Measurements from ENCODE around the gene ATP8A1. TPM values are rescaled to one million over a fixed set of nuclear protein-coding genes. Genes with fewer than 3 reads are reported as not detected.

The ATP8A1 gene
- total RNA-seq, 3 donors from 2014 or later, result 8.1 to 14.8 (median 11.4) TPM

DNA sequence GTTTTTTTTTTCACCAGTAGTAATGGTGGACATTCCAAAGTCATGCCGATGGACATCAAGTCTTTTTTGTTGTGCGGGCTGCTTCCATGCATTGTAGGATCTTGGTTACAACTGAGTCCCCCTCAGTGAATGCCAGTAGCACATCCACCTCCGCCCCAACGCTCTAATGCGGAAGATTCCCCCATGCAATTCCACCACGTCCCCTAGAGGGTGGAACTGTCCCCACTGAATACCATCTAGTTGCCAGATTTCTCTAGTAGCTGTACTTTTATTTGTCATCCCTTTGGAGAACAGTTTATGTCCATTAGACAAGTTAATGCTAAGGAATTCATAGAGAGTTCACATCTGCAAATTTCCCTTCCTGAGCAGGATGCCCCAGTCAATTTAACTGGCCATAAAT lies 252.9 kb downstream of the ATP8A1 start:
- no peak for DNase-seq
- peaks cover 4% of the 10 kb centered on the region for H3K4me1 Mint-ChIP-seq (ENCODE audit: low read depth)
- no peak for ATAC-seq
- no peaks in the 10 kb centered on the region for H3K9me3 Mint-ChIP-seq
- H3K4me3 Mint-ChIP-seq, result no peak overlapping the region
- H3K36me3 Mint-ChIP-seq (ENCODE audit: insufficient read depth), result peaks cover 2% of the 10 kb centered on the region
- H3K27me3 Mint-ChIP-seq (ENCODE audit: low read depth), result peaks cover 37% of the 10 kb centered on the region

DNA sequence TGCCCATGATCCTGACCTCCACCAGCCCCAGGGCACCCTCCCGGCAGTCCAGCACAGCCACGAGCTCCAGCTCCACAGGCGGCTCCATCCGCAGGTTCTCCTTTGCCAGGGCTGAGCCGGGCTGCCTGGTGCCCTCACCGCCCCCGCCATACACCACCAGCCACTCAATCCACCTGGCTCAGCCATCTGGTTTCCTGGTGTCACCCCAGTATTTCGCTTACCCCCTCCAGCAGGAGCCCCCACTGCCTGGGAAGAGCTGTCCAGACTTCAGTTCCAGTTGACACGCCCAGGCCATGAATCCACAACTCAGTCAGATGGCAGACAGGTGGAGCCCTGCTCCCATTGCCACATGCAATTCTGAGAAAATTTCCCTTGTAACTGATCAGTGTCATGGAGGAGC lies 255.7 kb downstream of the ATP8A1 start:
- no peaks in the 10 kb centered on the region for H3K9me3 Mint-ChIP-seq
- ATAC-seq (no peak), DNase-seq (no peak)
- H3K36me3 Mint-ChIP-seq (ENCODE audit: insufficient read depth), result peaks cover 2% of the 10 kb centered on the region
- no peak overlapping the region for H3K4me3 Mint-ChIP-seq
- H3K4me1 Mint-ChIP-seq (ENCODE audit: low read depth), result peaks cover 23% of the 10 kb centered on the region
- H3K27me3 Mint-ChIP-seq (ENCODE audit: low read depth), result peaks cover 59% of the 10 kb centered on the region

DNA sequence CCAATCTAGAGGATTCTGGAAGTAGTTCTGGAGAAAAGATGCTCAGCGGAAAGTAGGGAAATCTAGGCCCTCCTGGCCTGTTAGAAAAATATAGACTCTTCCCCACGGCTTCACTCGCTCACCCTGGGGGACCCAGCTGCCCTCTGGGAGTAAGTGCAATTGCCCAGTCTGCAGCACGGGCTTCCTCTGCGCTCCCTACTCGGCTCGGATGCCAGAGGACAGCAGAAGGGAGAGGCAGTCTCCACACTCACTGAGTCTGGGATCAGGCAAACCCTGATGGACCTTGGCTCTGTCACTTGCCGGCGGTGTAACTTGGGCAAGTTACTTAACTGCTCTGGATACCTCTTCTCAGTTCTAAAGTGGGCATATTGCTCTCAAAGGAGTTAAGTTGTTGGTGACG lies 257.5 kb downstream of the ATP8A1 start:
- no peaks in the 10 kb centered on the region for H3K9me3 Mint-ChIP-seq
- ATAC-seq, result no peak
- no peaks in the 10 kb centered on the region for H3K36me3 Mint-ChIP-seq (ENCODE audit: insufficient read depth)
- DNase-seq, result no peak
- H3K4me3 Mint-ChIP-seq, result no peak overlapping the region
- peaks cover 23% of the 10 kb centered on the region for H3K4me1 Mint-ChIP-seq (ENCODE audit: low read depth)
- peaks cover 72% of the 10 kb centered on the region for H3K27me3 Mint-ChIP-seq (ENCODE audit: low read depth)

DNA sequence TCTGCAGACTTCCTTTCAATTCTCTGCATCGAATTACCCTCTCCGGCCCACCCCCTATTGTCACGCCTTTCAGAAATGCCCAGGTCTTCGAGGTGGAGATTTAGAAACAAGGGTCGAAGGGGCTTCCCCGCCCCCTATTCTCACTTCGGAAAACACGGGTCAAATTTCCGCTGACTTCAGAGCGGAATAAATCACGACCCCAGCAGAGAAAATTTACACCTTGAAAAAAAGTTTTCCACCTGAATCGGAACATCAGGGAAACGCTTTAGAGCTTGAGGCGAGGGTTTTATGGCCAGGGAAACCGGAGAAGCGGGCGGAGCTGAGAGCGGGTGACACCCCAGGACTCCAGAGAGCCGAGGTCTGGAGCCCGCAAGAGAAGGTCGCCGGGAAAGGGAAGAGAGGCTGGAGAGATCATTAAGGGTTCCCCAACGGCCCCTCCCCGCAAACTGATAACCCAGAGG lies 258.0 kb downstream of the ATP8A1 start:
- no peak for DNase-seq
- no peaks in the 10 kb centered on the region for H3K36me3 Mint-ChIP-seq (ENCODE audit: insufficient read depth)
- ATAC-seq, result no peak
- H3K4me3 Mint-ChIP-seq, result peak overlapping the region; percentile 62
- peaks cover 23% of the 10 kb centered on the region for H3K4me1 Mint-ChIP-seq (ENCODE audit: low read depth)
- no peaks in the 10 kb centered on the region for H3K9me3 Mint-ChIP-seq
- H3K27me3 Mint-ChIP-seq (ENCODE audit: low read depth), result peaks cover 71% of the 10 kb centered on the region

DNA sequence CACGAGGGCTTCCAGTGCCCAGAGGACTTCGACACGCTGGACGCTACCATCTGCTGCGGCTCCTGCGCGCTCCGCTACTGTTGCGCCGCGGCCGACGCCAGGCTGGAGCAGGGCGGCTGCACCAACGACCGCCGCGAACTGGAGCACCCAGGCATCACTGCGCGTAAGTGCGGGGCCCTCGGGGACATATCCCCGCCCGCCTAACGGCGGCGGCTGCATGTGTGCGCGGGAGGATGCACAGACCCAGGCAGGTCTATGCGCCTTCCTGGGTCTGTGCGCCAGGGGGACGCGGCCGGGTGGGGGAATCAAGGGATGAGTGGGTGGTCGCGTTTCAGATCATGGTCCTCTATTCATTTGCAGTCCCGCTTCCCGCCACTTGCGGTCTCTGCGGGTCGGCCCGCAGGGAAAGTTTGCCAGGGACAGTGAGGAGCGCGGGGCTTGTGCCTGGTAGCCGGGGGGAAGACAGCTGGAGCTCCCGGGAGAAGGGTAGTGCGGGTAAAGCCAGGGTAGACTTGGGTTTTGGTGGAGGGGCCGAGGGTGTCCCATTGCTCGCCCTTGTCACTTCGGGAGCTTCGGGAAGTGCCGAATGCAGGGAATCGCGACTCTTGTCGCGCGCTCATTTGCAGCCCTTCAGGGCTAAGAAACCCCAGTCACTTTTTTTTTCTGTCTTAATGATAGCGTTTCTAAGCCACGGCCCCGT lies 258.6 kb downstream of the ATP8A1 start:
- H3K4me3 Mint-ChIP-seq, result peak overlapping the region; percentile 62
- H3K36me3 Mint-ChIP-seq (ENCODE audit: insufficient read depth), result no peaks in the 10 kb centered on the region
- no peaks in the 10 kb centered on the region for H3K9me3 Mint-ChIP-seq
- ATAC-seq, result peak; percentile 47 to 62
- peaks cover 71% of the 10 kb centered on the region for H3K27me3 Mint-ChIP-seq (ENCODE audit: low read depth)
- DNase-seq, result no peak
- peaks cover 23% of the 10 kb centered on the region for H3K4me1 Mint-ChIP-seq (ENCODE audit: low read depth)

GRCh38 chr4:42397635-42398170 lies 259.2 kb downstream of the ATP8A1 start:
- DNase-seq (no peak), ATAC-seq (peak; percentile 32 to 53)

DNA sequence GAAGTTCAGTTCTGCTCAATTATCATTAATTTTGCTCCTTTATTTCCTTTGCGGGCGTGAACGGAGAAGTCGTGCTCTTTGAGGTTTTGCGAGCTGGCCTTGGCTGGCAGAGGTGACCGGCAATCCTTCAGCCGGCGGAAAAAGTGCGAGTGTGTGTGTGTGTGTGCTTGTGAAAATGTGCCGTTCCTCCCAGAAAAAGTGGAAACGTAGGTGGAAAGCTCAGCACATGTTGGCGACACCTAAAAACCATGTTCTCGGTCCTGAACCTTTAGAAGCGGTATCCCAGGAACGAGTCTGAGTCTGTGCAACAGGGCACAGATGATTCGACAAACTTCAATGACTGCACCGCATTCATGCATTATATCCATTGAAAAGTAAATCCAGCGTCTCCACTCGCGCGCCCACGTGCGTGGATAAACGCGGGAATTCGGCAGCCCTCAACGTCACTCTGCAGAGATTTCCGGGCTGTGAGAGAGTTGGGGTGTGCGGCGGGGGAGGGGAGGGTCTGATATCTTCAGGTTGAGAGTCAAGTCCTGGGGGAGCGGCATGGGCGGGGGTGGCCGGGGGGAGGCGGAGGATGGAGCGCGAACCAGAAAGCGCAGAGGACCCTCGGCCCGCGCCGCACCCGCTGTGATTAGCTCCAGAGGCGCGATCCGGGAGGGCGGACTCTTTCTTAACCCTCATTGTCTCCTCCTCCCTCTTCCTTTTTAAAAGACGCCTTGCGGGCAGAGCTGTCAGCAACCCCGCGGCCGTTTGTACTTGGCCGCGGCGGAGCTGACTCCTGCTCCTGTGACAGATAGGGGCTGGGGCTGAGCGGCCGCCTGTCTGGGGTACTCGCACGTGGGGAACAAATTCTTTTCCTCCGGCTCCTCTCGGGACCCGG lies 259.9 kb downstream of the ATP8A1 start, which contains the start of gene SHISA3:
TSS of gene SHISA3 (plus strand) at position 737 of the 883 bp plus-strand sequence. CDS start 569 bp downstream, outside the sequence.
- peak; percentile 56 to 59 for ATAC-seq
- DNase-seq, result no peak
- H3K36me3 Mint-ChIP-seq (ENCODE audit: insufficient read depth), result no peaks in the 10 kb centered on the region
- H3K4me1 Mint-ChIP-seq (ENCODE audit: low read depth), result peaks cover 23% of the 10 kb centered on the region
- peak within 1 kb of the TSS; percentile 78 for H3K4me3 Mint-ChIP-seq
- no peaks in the 10 kb centered on the region for H3K9me3 Mint-ChIP-seq
- H3K27me3 Mint-ChIP-seq (ENCODE audit: low read depth), result peaks cover 64% of the 10 kb centered on the region

More at GRCh38 chr4:42397635-42398170, 259.2 kb downstream of the ATP8A1 start:
- peaks cover 67% of the 10 kb centered on the region for H3K27me3 Mint-ChIP-seq (ENCODE audit: low read depth)
- no peaks in the 10 kb centered on the region for H3K9me3 Mint-ChIP-seq
- peaks cover 23% of the 10 kb centered on the region for H3K4me1 Mint-ChIP-seq (ENCODE audit: low read depth)
- no peaks in the 10 kb centered on the region for H3K36me3 Mint-ChIP-seq (ENCODE audit: insufficient read depth)
- H3K4me3 Mint-ChIP-seq, result peak overlapping the region; percentile 78

DNA sequence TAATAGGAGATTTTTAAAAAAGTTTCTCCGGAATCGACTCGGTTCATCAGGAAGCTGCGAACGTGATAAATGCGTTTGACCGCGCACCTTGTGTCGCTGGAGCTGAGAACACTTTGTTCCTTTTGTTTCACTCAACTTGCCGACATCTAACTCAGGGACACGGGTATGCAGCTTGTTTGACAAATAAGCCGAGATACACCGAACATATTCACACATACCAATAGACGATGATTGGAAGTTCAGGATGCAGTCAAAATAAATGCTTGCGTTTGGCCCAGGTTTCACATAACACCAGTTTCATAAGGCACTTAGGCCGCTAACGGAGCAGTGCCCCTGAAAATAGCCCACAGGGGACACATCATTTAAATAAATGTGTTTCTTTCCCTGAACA lies 260.5 kb downstream of the ATP8A1 start:
- ATAC-seq (no peak), DNase-seq (no peak)
- peaks cover 23% of the 10 kb centered on the region for H3K4me1 Mint-ChIP-seq (ENCODE audit: low read depth)
- H3K9me3 Mint-ChIP-seq, result no peaks in the 10 kb centered on the region
- no peaks in the 10 kb centered on the region for H3K36me3 Mint-ChIP-seq (ENCODE audit: insufficient read depth)
- H3K27me3 Mint-ChIP-seq (ENCODE audit: low read depth), result peaks cover 60% of the 10 kb centered on the region
- H3K4me3 Mint-ChIP-seq, result peak overlapping the region; percentile 78

- no peaks in the 10 kb centered on the region for H3K9me3 Mint-ChIP-seq
- no peaks in the 10 kb centered on the region for H3K36me3 Mint-ChIP-seq (ENCODE audit: insufficient read depth)
- H3K27me3 Mint-ChIP-seq (ENCODE audit: low read depth), result peaks cover 52% of the 10 kb centered on the region
- peaks cover 23% of the 10 kb centered on the region for H3K4me1 Mint-ChIP-seq (ENCODE audit: low read depth)
- H3K4me3 Mint-ChIP-seq, result no peak overlapping the region
- no peak for DNase-seq
- ATAC-seq, result no peak
Observed at GRCh38 chr4:42395595-42395994, 261.3 kb downstream of the ATP8A1 start.

DNA sequence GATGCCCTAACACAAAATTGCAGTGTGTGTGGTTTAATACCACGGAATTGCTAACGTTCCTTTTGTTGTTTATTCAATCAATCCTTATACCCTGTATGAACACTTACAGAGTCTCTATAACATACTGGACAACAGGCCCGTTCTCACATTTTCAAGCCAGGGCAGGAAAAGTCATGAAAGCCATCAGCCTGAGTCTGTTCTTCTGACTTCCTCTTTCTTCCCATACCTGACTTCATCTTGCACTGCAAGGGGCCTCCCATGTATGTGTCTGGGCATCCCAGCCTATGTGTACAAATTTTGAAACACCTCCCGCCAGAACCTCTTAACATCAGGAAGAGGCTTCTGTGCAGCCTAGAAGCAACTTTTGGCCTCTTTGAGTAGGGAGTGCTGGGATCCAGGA lies 264.5 kb downstream of the ATP8A1 start:
- H3K36me3 Mint-ChIP-seq (ENCODE audit: insufficient read depth), result no peaks in the 10 kb centered on the region
- no peaks in the 10 kb centered on the region for H3K9me3 Mint-ChIP-seq
- DNase-seq (no peak), ATAC-seq (no peak)
- peaks cover 8% of the 10 kb centered on the region for H3K4me1 Mint-ChIP-seq (ENCODE audit: low read depth)
- H3K27me3 Mint-ChIP-seq (ENCODE audit: low read depth), result peaks cover 26% of the 10 kb centered on the region
- no peak overlapping the region for H3K4me3 Mint-ChIP-seq

- peaks cover 7% of the 10 kb centered on the region for H3K4me1 Mint-ChIP-seq (ENCODE audit: low read depth)
- H3K4me3 Mint-ChIP-seq, result no peak overlapping the region
- no peak for ATAC-seq
- H3K36me3 Mint-ChIP-seq (ENCODE audit: insufficient read depth), result no peaks in the 10 kb centered on the region
- H3K27me3 Mint-ChIP-seq (ENCODE audit: low read depth), result peaks cover 22% of the 10 kb centered on the region
- H3K9me3 Mint-ChIP-seq, result no peaks in the 10 kb centered on the region
- no peak for DNase-seq
Observed at GRCh38 chr4:42391981-42392380, 264.9 kb downstream of the ATP8A1 start.

DNA sequence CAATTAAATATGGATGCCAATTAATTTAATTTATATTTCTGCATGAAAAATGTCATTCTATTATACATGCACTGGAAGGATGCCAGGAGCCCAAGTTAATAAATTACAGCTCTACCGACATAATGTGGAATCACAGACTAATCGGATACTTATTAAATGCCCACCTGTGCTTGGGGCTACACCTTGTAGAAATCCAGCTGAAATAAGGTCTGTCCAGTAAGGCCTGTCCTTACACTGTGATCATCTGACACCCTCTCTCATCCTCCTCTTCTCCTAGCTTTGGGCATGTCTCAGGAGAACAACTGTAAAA lies 265.6 kb downstream of the ATP8A1 start:
- Mint-ChIP-seq H3K27me3 (ENCODE audit: low read depth) (peaks cover 15% of the 10 kb centered on the region), H3K4me1 (ENCODE audit: low read depth) (peaks cover under 1% of the 10 kb centered on the region), H3K36me3 (ENCODE audit: insufficient read depth) (no peaks in the 10 kb centered on the region), H3K9me3 (no peaks in the 10 kb centered on the region), H3K4me3 (no peak overlapping the region)
- DNase-seq (no peak), ATAC-seq (no peak)

DNA sequence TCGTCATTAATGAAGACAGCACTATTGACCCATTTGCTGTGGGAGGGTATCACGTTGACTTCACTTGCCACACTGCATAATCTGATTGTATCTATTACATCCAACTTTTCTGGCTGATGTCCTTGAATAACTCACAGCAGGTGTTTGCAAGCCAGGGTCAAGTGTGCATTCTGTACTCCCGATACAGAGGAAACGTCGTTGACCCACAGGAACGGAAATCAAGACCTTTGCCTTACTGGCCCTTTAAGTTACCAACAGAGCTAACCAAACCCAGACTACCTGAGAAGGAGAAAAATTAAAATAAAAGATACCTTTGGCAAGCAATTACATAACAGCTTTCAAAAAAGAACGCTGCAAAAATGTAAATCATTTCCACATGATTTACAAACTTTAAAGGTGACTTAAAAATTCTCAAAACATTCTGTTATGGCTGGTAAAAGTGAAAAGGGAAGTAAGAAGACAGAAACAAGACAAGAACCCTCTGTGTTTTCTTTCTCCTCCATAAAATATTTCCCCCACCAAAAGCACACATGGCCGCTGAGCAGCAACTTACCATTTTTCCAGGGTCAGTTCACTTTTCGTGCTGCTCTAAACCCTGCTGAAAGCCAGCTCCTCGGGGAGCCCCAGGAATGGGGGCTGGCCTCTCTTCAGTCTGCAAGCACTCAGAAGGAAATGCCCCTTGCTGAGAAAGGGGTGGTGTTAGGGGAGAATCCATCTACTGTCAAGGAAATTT lies 266.1 kb downstream of the ATP8A1 start:
- no peak for ATAC-seq
- no peak overlapping the region for H3K4me3 Mint-ChIP-seq
- no peaks in the 10 kb centered on the region for H3K4me1 Mint-ChIP-seq (ENCODE audit: low read depth)
- no peak for DNase-seq
- no peaks in the 10 kb centered on the region for H3K9me3 Mint-ChIP-seq
- peaks cover 14% of the 10 kb centered on the region for H3K27me3 Mint-ChIP-seq (ENCODE audit: low read depth)
- no peaks in the 10 kb centered on the region for H3K36me3 Mint-ChIP-seq (ENCODE audit: insufficient read depth)

DNA sequence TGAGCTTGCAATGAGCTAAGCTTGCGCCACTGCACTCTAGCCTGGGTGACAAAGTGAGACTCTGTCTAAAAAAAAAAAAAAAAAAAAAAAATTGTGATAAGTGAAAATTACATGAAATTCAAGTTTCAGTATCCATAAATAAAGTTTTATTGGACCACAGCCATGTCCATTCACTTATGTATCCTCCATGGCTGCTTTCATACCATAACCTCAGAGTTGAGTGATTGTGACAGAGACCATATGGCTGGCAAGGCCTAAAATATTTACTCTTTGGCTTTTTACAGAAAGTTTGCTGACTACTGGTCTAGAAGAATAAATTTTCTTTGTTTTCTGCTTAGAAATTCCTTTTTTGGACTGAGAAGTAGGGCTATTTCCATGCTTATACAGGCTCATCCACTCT lies 271.4 kb downstream of the ATP8A1 start:
- Mint-ChIP-seq H3K4me3 (no peak overlapping the region), H3K27me3 (ENCODE audit: low read depth) (peaks cover 9% of the 10 kb centered on the region), H3K36me3 (ENCODE audit: insufficient read depth) (no peaks in the 10 kb centered on the region), H3K9me3 (no peaks in the 10 kb centered on the region), H3K4me1 (ENCODE audit: low read depth) (no peaks in the 10 kb centered on the region)
- DNase-seq, result no peak
- ATAC-seq, result no peak
